ENCODE measurements around the gene EHMT1.

EHMT1 gene

GRCh38 chr9:137793196-137793841 is 174.5 kb downstream of the EHMT1 start:
- no peak overlapping the region for H3K27ac ChIP-seq
- TF ChIP-seq ZFX (IDR thresholded peaks at IDR 0.05) (no peak), CTCF (conservative IDR thresholded peaks at IDR 0.05) (no peak)

- no peak for TF ChIP-seq ZFX (IDR thresholded peaks at IDR 0.05)
- TF ChIP-seq CTCF (conservative IDR thresholded peaks at IDR 0.05), result no peak
- H3K27ac ChIP-seq, result peak overlapping the region; percentile 10; the same call in 1 of the 2 replicates
Observed at GRCh38 chr9:137795156-137795666, 176.4 kb downstream of the EHMT1 start.

GRCh38 chr9:137797206-137798120 is 178.7 kb downstream of the EHMT1 start:
- TF ChIP-seq CTCF (conservative IDR thresholded peaks at IDR 0.05) (no peak), ZFX (IDR thresholded peaks at IDR 0.05) (no peak)
- no peak overlapping the region for H3K27ac ChIP-seq

- H3K27ac ChIP-seq, result no peak overlapping the region
- TF ChIP-seq CTCF (conservative IDR thresholded peaks at IDR 0.05) (no peak), ZFX (IDR thresholded peaks at IDR 0.05) (no peak)
Observed at GRCh38 chr9:137798142-137798541, 179.3 kb downstream of the EHMT1 start.

- no peak for TF ChIP-seq CTCF (conservative IDR thresholded peaks at IDR 0.05)
- TF ChIP-seq ZFX (IDR thresholded peaks at IDR 0.05), result no peak
- no peak overlapping the region for H3K27ac ChIP-seq
Observed at GRCh38 chr9:137798901-137799629, 180.3 kb downstream of the EHMT1 start.

- no peak for TF ChIP-seq ZFX (IDR thresholded peaks at IDR 0.05)
- no peak for TF ChIP-seq CTCF (conservative IDR thresholded peaks at IDR 0.05)
- H3K27ac ChIP-seq, result no peak overlapping the region
Observed at GRCh38 chr9:137799630-137799983, 180.8 kb downstream of the EHMT1 start.

Data from C4-2B (cell line).